Osteoblast (primary cell): ENCODE results near the gene ZBP1. TPM values are rescaled to one million over a fixed set of nuclear protein-coding genes. Genes with fewer than 3 reads are reported as not detected.

Experiments used
- total RNA-seq: library from RNA; depleted of rRNA; stranded (reverse); fragments of >200 nt; gene quantifications from 2 replicates; pipeline ENCODE4 v1.2.3, GENCODE V29; 2012

ZBP1 gene
- total RNA-seq, 1 donor, result not detected

Other genes starting within 250 kb of the ZBP1 start
- 2.1 and 2.9 TPM in 2 replicates for gene RBM38, start 229.0 kb downstream of the ZBP1 start, total RNA-seq
- gene CTCFL, start 95.3 kb downstream of the ZBP1 start, total RNA-seq, result not detected in 2 replicates
- not detected in 2 replicates for gene PCK1, start 59.3 kb downstream of the ZBP1 start, total RNA-seq
- gene PMEPA1, start 89.6 kb upstream of the ZBP1 start, total RNA-seq, result 20.3 and 23.5 TPM in 2 replicates